GM21526 (cell line): ENCODE results near the gene GAREM1.

Experiments
- ATAC-seq: cut with Tn5 transposase; IDR thresholded peaks from one replicate; pipeline ENCODE4 v1.9.1; 2021; ENCODE audit warnings: moderate library complexity; ENCODE audit not compliant: unreplicated experiment, low FRiP score

The GAREM1 gene

GRCh38 chr18:32335228-32335627 lies 135.5 kb downstream of the GAREM1 start:
- no peak for ATAC-seq

GRCh38 chr18:32333781-32334180 lies 136.9 kb downstream of the GAREM1 start:
- ATAC-seq = no peak

GRCh38 chr18:32332708-32333107 lies 138.0 kb downstream of the GAREM1 start:
- no peak for ATAC-seq

- no peak for ATAC-seq
Observed at GRCh38 chr18:32328974-32329373, 141.7 kb downstream of the GAREM1 start.

- no peak for ATAC-seq
Observed at GRCh38 chr18:32328379-32328778, 142.3 kb downstream of the GAREM1 start.

- ATAC-seq = no peak
Observed at GRCh38 chr18:32326450-32327308, 144.0 kb downstream of the GAREM1 start.

GRCh38 chr18:32324181-32324580 lies 146.5 kb downstream of the GAREM1 start:
- no peak for ATAC-seq

GRCh38 chr18:32321826-32322225 lies 148.9 kb downstream of the GAREM1 start:
- no peak for ATAC-seq

GRCh38 chr18:32319084-32319483 lies 151.6 kb downstream of the GAREM1 start:
- ATAC-seq = no peak

GRCh38 chr18:32318581-32318980 lies 152.1 kb downstream of the GAREM1 start:
- ATAC-seq = no peak

GRCh38 chr18:32317651-32318050 lies 153.0 kb downstream of the GAREM1 start:
- ATAC-seq = no peak

GRCh38 chr18:32315881-32316280 lies 154.8 kb downstream of the GAREM1 start:
- no peak for ATAC-seq

GRCh38 chr18:32310774-32311173 lies 159.9 kb downstream of the GAREM1 start:
- no peak for ATAC-seq

- ATAC-seq = no peak
Observed at GRCh38 chr18:32310101-32310500, 160.6 kb downstream of the GAREM1 start.

GRCh38 chr18:32308493-32309120 lies 162.1 kb downstream of the GAREM1 start:
- ATAC-seq = no peak

GRCh38 chr18:32303400-32303799 lies 167.3 kb downstream of the GAREM1 start:
- ATAC-seq = no peak

GRCh38 chr18:32302806-32303205 lies 167.9 kb downstream of the GAREM1 start:
- ATAC-seq = no peak

- ATAC-seq = peak; percentile 82
Observed at GRCh38 chr18:32301976-32302743, 168.5 kb downstream of the GAREM1 start.

GRCh38 chr18:32301361-32301760 lies 169.3 kb downstream of the GAREM1 start:
- ATAC-seq = no peak

GRCh38 chr18:32300914-32301313 lies 169.8 kb downstream of the GAREM1 start:
- ATAC-seq = no peak

- no peak for ATAC-seq
Observed at GRCh38 chr18:32299484-32299883, 171.2 kb downstream of the GAREM1 start.
